HepG2 (cell line): Measurements from ENCODE around the gene SCAF11. TPM values are rescaled to one million over a fixed set of nuclear protein-coding genes. Genes with fewer than 3 reads are reported as not detected.

Experiments
- CHD2 ChIP-seq: IDR thresholded peaks from 2 replicates; pipeline ENCODE4 v1.6.1; 2011; ENCODE audit warnings: low read depth, low read length, improper control_type of control experiment
- EED ChIP-seq: sonication (generic); formaldehyde crosslinking; IDR thresholded peaks from 2 replicates; pipeline ENCODE4 v1.5.0; 2020; ENCODE audit warnings: mild to moderate bottlenecking, missing genetic modification reagents
- GLI4 ChIP-seq: sonication (generic); formaldehyde crosslinking; IDR thresholded peaks from 2 replicates; pipeline ENCODE4 v1.5.1; 2020; ENCODE audit warnings: missing genetic modification reagents, mild to moderate bottlenecking, moderate library complexity, borderline replicate concordance
- HHEX ChIP-seq: IDR thresholded peaks from 2 replicates; pipeline ENCODE4 v1.6.1; 2016; ENCODE audit warnings: control low read depth
- JUND ChIP-seq: sonication (generic); formaldehyde crosslinking; IDR thresholded peaks from 2 replicates; pipeline ENCODE4 v1.8.0; 2022; ENCODE audit warnings: mild to moderate bottlenecking, missing genetic modification reagents
- KMT2B ChIP-seq: IDR thresholded peaks from 2 replicates; pipeline ENCODE4 v1.6.1; 2016; ENCODE audit warnings: missing genetic modification reagents, missing compliant biosample characterization
- MED13 ChIP-seq: sonication (generic); formaldehyde crosslinking; IDR thresholded peaks from 2 replicates; pipeline ENCODE4 v1.5.0; 2020; ENCODE audit warnings: missing genetic modification reagents
- SAP130 ChIP-seq: IDR thresholded peaks from 2 replicates; pipeline ENCODE4 v1.6.1; 2016; ENCODE audit warnings: low read depth
- SATB2 ChIP-seq: sonication (generic); formaldehyde crosslinking; IDR thresholded peaks from 2 replicates; pipeline ENCODE4 v1.5.0; 2020; ENCODE audit warnings: missing genetic modification reagents
- ZNF205 ChIP-seq: IDR thresholded peaks from 2 replicates; pipeline ENCODE4 v1.6.1; 2018; ENCODE audit warnings: missing biosample characterization, missing genetic modification reagents
- ZNF543 ChIP-seq: sonication (generic); formaldehyde crosslinking; IDR thresholded peaks from 2 replicates; pipeline ENCODE4 v1.4.0; 2020; ENCODE audit warnings: mild to moderate bottlenecking, missing genetic modification reagents
- ZNF552 ChIP-seq: sonication (generic); formaldehyde crosslinking; IDR thresholded peaks from 2 replicates; pipeline ENCODE4 v1.9.0; 2022; ENCODE audit warnings: missing genetic modification reagents, mild to moderate bottlenecking, borderline replicate concordance
- ZNF816 ChIP-seq: sonication (generic); formaldehyde crosslinking; IDR thresholded peaks from 2 replicates; pipeline ENCODE4 v1.8.0; 2022; ENCODE audit warnings: missing genetic modification reagents, mild to moderate bottlenecking, borderline replicate concordance
- polyA plus RNA-seq, 8 experiments: library from polyadenylated mRNA; depleted of rRNA in 3 of 8; stranded (reverse) in 7 of 8; unstranded in 1 of 8; fragments of >200 nt; fragmentation: Illumina TruSeq in 4 of 8; extraction: Trizol in 4 of 8; gene quantifications; 2 replicates each; pipeline versions ENCODE4 v1.2.1 to v1.2.3, GENCODE V29; 2011 to 2016; ENCODE audit warnings: low read depth in 4 of 8, missing spikeins in 1 of 8, mixed read lengths in 1 of 8; ENCODE audit not compliant: insufficient read depth in 1 of 8
- total RNA-seq, 5 experiments: library from RNA; depleted of rRNA; stranded (reverse); fragments of >200 nt; fragmentation: Illumina TruSeq; extraction: Trizol; gene quantifications; 2 replicates each; pipeline ENCODE4 v1.2.3, GENCODE V29; 2016; ENCODE audit warnings: low read depth in 1 of 5
- TF ChIP-seq, protein P1 (sequence below): sonication (generic); formaldehyde crosslinking; IDR thresholded peaks from 2 replicates; pipeline ENCODE4 v1.4.0; 2020; ENCODE audit warnings: missing genetic modification reagents
- TF ChIP-seq, protein P2 (sequence below): sonication (generic); formaldehyde crosslinking; IDR thresholded peaks from 2 replicates; pipeline ENCODE4 v1.9.0; 2021; ENCODE audit warnings: mild to moderate bottlenecking, missing genetic modification reagents
- TF ChIP-seq, protein P3 (sequence below): sonication (generic); formaldehyde crosslinking; IDR thresholded peaks from 2 replicates; pipeline ENCODE4 v1.4.0; 2020; ENCODE audit warnings: low read depth, mild to moderate bottlenecking, missing genetic modification reagents

SCAF11 gene
- total and polyA plus RNA-seq, 2 of the 13 experiments (the other 11 are each of a cell fraction or from before 2014, with no cell fraction given) = 26.9 to 38.3 TPM

DNA sequence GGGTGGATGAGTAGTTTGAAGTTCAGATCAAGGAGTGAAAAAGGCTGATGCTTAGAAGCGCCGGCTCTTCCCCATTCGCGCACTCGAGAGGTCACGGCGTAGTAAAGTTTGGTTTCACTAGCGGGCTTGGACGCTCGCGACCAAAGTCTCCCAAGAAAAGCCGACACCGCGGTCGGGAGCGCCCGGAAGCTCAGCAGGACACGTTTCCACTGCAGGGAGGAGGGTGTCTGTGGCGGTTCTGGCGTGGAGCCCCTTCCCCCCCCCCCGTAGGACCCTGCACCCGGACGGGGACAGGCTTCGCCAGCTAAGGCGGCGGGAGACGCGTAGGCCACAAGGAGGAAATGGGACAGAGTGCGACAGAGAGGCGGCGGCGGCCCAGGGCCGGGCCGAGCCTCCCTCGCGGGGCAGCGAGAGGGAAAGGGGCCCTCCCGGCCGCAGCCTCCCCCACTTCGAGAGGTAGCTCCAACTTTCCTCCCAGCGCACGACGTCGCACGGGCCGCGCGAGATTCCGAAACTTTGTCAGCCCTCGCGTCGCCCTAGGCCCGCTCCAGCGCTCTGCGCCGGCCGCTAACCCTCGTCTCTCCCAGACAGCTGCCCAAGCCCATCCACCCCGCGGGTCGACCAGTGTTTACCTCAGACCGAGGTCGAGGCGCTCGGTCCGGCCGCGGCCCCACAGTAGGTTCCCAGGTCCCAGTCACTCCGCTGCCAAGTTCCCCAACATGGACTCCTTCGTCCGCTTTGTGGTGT lies 480 bp downstream of the SCAF11 start (continued):
- TF ChIP-seq, protein P1, sequence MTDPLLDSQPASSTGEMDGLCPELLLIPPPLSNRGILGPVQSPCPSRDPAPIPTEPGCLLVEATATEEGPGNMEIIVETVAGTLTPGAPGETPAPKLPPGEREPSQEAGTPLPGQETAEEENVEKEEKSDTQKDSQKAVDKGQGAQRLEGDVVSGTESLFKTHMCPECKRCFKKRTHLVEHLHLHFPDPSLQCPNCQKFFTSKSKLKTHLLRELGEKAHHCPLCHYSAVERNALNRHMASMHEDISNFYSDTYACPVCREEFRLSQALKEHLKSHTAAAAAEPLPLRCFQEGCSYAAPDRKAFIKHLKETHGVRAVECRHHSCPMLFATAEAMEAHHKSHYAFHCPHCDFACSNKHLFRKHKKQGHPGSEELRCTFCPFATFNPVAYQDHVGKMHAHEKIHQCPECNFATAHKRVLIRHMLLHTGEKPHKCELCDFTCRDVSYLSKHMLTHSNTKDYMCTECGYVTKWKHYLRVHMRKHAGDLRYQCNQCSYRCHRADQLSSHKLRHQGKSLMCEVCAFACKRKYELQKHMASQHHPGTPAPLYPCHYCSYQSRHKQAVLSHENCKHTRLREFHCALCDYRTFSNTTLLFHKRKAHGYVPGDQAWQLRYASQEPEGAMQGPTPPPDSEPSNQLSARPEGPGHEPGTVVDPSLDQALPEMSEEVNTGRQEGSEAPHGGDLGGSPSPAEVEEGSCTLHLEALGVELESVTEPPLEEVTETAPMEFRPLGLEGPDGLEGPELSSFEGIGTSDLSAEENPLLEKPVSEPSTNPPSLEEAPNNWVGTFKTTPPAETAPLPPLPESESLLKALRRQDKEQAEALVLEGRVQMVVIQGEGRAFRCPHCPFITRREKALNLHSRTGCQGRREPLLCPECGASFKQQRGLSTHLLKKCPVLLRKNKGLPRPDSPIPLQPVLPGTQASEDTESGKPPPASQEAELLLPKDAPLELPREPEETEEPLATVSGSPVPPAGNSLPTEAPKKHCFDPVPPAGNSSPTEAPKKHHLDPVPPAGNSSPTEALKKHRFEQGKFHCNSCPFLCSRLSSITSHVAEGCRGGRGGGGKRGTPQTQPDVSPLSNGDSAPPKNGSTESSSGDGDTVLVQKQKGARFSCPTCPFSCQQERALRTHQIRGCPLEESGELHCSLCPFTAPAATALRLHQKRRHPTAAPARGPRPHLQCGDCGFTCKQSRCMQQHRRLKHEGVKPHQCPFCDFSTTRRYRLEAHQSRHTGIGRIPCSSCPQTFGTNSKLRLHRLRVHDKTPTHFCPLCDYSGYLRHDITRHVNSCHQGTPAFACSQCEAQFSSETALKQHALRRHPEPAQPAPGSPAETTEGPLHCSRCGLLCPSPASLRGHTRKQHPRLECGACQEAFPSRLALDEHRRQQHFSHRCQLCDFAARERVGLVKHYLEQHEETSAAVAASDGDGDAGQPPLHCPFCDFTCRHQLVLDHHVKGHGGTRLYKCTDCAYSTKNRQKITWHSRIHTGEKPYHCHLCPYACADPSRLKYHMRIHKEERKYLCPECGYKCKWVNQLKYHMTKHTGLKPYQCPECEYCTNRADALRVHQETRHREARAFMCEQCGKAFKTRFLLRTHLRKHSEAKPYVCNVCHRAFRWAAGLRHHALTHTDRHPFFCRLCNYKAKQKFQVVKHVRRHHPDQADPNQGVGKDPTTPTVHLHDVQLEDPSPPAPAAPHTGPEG (CRISPR knock-in tag) = peak; percentile 48; the same call in 1 of the 2 replicates
- TF ChIP-seq MED13 (CRISPR knock-in tag) (no peak), ZNF543 (CRISPR knock-in tag) (peak; percentile 60; the same call in 1 of the 2 replicates), ZNF552 (CRISPR knock-in tag) (peak; percentile 68), ZNF816 (CRISPR knock-in tag) (0 out of 2 replicates have a peak, but pooled peaks have one; percentile 18), HHEX (no peak), CHD2 (peak; percentile 46; the same call in 1 of the 2 replicates), JUND (CRISPR knock-in tag) (no peak; the same call in 1 of the 2 replicates), EED (CRISPR knock-in tag) (no peak; the same call in 1 of the 2 replicates), SATB2 (0 out of 2 replicates have a peak, but pooled peaks have one; percentile 44), ZNF205 (no peak; the same call in 1 of the 2 replicates), KMT2B (peak; percentile 78), SAP130 (CRISPR knock-in tag) (0 out of 2 replicates have a peak, but pooled peaks have one; percentile 28), GLI4 (CRISPR knock-in tag) (peak; percentile 72; the same call in 1 of the 2 replicates)
- TF ChIP-seq, protein P2, sequence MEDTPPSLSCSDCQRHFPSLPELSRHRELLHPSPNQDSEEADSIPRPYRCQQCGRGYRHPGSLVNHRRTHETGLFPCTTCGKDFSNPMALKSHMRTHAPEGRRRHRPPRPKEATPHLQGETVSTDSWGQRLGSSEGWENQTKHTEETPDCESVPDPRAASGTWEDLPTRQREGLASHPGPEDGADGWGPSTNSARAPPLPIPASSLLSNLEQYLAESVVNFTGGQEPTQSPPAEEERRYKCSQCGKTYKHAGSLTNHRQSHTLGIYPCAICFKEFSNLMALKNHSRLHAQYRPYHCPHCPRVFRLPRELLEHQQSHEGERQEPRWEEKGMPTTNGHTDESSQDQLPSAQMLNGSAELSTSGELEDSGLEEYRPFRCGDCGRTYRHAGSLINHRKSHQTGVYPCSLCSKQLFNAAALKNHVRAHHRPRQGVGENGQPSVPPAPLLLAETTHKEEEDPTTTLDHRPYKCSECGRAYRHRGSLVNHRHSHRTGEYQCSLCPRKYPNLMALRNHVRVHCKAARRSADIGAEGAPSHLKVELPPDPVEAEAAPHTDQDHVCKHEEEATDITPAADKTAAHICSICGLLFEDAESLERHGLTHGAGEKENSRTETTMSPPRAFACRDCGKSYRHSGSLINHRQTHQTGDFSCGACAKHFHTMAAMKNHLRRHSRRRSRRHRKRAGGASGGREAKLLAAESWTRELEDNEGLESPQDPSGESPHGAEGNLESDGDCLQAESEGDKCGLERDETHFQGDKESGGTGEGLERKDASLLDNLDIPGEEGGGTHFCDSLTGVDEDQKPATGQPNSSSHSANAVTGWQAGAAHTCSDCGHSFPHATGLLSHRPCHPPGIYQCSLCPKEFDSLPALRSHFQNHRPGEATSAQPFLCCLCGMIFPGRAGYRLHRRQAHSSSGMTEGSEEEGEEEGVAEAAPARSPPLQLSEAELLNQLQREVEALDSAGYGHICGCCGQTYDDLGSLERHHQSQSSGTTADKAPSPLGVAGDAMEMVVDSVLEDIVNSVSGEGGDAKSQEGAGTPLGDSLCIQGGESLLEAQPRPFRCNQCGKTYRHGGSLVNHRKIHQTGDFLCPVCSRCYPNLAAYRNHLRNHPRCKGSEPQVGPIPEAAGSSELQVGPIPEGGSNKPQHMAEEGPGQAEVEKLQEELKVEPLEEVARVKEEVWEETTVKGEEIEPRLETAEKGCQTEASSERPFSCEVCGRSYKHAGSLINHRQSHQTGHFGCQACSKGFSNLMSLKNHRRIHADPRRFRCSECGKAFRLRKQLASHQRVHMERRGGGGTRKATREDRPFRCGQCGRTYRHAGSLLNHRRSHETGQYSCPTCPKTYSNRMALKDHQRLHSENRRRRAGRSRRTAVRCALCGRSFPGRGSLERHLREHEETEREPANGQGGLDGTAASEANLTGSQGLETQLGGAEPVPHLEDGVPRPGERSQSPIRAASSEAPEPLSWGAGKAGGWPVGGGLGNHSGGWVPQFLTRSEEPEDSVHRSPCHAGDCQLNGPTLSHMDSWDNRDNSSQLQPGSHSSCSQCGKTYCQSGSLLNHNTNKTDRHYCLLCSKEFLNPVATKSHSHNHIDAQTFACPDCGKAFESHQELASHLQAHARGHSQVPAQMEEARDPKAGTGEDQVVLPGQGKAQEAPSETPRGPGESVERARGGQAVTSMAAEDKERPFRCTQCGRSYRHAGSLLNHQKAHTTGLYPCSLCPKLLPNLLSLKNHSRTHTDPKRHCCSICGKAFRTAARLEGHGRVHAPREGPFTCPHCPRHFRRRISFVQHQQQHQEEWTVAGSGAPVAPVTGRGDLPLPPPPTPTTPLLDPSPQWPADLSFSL (CRISPR knock-in tag) = no peak
- TF ChIP-seq, protein P3, sequence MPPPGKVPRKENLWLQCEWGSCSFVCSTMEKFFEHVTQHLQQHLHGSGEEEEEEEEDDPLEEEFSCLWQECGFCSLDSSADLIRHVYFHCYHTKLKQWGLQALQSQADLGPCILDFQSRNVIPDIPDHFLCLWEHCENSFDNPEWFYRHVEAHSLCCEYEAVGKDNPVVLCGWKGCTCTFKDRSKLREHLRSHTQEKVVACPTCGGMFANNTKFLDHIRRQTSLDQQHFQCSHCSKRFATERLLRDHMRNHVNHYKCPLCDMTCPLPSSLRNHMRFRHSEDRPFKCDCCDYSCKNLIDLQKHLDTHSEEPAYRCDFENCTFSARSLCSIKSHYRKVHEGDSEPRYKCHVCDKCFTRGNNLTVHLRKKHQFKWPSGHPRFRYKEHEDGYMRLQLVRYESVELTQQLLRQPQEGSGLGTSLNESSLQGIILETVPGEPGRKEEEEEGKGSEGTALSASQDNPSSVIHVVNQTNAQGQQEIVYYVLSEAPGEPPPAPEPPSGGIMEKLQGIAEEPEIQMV (CRISPR knock-in tag) = 0 out of 2 replicates have a peak, but pooled peaks have one; percentile 55
